A673 (cell line): ENCODE measurements around the gene C18orf32.

ENCODE experiments used
- EZH2 ChIP-seq: fragments of 200-600 bp; sonication (generic); IDR thresholded peaks from 2 replicates; pipeline ENCODE4 v1.6.1; 2017; ENCODE audit warnings: borderline replicate concordance, low read depth, mild to moderate bottlenecking, mixed read lengths, antibody characterized with exemption, low read length; ENCODE audit not compliant: poor library complexity, severe bottlenecking
- TF ChIP-seq, protein P1 (sequence below): fragments of 300-800, 200-600 bp; sonication (generic); conservative IDR thresholded peaks from 2 replicates; pipeline ENCODE4 v1.5.1; 2017; ENCODE audit warnings: low read depth, mild to moderate bottlenecking, antibody characterized with exemption, low read length, moderate library complexity, mixed read lengths

DNA sequence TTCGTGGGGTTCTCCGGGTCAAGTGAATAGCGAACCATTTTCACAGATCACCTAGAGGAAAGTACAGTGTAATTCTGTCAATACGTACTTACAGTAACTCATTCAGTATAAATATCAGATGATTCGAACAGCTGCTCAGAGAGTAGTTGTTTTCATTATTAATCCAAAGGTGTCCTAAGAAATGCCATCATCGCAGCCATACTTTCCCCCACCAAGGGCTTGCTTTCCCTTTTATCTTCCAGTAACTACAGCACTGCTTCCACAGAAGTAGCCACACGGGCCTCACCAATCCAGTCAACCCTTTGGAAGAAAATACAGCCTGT, 4.5 kb upstream of the C18orf32 start:
- TF ChIP-seq, protein P1, sequence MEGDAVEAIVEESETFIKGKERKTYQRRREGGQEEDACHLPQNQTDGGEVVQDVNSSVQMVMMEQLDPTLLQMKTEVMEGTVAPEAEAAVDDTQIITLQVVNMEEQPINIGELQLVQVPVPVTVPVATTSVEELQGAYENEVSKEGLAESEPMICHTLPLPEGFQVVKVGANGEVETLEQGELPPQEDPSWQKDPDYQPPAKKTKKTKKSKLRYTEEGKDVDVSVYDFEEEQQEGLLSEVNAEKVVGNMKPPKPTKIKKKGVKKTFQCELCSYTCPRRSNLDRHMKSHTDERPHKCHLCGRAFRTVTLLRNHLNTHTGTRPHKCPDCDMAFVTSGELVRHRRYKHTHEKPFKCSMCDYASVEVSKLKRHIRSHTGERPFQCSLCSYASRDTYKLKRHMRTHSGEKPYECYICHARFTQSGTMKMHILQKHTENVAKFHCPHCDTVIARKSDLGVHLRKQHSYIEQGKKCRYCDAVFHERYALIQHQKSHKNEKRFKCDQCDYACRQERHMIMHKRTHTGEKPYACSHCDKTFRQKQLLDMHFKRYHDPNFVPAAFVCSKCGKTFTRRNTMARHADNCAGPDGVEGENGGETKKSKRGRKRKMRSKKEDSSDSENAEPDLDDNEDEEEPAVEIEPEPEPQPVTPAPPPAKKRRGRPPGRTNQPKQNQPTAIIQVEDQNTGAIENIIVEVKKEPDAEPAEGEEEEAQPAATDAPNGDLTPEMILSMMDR: no peak
- no peak for TF ChIP-seq EZH2
